GM19099 (cell line): ENCODE results near the gene PTP4A2.

ENCODE experiments used
- POLR2A ChIP-seq: IDR thresholded peaks from 3 replicates; pipeline ENCODE4 v1.6.1; 2011; ENCODE audit warnings: low read depth; ENCODE audit not compliant: insufficient read length; ENCODE audit errors: extremely low read depth

Gene PTP4A2

DNA sequence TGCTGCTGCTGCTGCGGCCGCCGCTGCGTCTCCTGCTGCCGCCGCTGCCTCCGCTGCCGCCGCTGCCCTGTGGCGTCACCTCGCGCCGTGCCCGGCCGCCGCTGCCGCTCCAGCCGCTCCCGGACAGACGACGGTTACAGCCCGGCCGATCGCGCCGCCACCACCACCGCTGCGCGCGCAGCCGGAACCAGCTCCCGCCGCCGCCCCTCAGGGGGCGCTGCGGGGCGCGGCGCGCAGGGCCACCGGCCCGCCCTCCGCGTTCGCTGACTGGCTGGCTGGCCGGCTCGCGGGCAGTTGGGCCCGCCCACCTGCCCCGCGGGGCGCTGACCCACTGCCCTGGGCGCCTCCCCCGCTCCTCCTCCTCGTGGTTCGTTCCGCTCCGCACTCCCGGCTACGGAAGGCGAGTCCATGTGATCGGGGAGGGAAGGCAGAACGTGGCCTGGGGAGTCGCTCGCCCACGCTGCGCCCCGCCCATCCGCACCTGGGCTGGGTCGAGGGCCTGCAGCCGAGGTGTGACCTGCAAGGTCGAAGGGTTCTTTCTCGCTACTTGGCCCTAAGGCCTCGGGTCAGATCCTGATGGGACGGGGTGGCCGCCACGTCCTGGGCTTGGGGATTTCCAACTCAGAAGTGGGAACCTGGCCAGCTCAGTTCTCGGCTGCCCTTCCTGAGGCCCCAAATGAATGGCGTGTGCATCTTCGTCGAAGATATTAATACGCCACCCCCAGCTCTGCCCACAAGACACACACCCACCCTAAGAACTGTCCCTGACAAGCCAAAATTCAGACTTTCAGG is at the start of gene PTP4A2:
PTP4A2 (minus strand) TSS at position 185 of the 792 bp plus-strand sequence. CDS start 19,303 bp downstream, outside the sequence.
- peak; percentile 86 for TF ChIP-seq POLR2A

DNA sequence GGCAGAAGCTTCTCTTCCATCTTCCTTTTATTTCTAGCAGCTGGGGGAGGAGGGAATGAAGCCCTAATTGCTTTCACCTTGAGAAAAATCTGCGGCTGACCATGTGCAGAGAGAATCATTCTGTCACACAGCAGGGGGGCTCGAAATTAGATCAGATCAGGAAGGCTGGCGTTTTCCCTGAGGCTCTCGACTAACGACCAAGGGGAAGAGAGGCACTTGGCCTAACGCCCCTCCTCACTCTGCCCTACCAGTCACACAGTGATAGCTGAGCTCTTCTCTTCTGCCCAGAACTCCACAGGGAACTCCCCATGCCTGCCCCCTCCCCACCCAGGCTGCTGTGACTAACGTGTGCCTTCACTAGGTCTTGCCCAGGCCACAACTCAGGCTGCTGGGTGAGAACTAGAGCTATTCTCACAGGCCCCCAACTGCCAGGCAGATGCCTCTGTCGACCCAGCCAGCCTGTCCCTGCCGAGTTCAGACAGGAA is 49.0 kb upstream of the PTP4A2 start:
- no peak for TF ChIP-seq POLR2A

DNA sequence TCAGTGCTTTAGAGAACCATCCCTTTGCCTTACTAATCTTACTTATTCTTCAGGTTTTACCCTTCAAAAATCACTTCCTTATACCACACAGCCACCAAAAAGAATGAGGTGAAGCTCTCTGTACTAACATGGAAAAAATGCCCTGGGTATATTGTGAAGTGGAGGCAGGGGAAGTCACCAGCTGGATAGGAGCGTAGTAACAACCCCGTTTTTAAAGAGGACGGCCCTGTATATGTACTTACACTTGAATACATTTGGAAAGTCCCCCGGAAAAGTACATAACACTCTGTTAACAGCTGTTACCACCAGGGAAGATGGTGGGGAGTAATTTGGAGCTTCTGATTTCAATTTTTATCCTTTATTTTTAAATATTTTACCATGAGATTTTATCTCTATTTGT is 47.3 kb upstream of the PTP4A2 start:
- TF ChIP-seq POLR2A = no peak

DNA sequence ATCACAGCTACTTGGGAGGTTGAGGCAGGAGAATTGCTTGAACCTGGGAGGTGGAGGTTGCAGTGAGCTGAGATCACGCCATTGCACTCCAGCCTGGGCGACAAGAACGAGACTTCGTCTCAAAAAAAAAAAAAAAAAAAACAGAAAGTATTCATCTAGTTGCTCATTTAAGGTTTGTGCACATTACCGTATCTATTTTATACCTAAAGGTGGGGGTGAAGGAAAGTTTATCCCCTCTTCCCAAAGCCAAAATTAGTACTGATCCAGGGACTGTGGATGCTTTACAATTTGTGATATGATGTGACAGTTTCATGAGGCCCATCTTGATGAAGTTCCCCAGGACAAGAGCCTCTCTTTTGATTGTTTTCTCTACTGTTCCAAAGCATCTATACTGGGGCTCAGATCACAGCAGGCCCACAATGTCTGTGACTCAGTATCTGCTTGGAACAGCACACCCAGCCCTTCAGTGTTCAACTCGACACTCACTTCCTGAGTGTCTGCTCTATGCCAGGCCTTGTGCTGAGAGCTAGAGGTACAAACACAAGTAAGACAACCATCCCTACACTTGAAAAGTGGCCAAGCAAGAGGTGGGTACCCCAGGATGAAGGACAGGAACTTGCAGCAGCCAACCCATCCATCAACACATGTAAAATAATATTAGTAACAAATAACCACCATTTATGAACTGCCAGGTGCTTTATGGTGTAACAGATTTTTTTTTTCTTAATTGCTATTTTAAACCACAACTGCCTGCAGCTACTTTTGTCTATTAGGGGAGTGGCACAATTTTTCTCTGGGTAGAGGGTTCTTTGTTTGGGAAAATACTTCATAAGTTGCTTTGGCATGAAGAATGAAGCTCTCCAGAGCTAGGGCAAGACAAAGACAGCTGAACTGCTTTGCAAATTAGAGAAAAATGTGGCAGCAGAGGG is 46.5 kb upstream of the PTP4A2 start:
- no peak for TF ChIP-seq POLR2A

DNA sequence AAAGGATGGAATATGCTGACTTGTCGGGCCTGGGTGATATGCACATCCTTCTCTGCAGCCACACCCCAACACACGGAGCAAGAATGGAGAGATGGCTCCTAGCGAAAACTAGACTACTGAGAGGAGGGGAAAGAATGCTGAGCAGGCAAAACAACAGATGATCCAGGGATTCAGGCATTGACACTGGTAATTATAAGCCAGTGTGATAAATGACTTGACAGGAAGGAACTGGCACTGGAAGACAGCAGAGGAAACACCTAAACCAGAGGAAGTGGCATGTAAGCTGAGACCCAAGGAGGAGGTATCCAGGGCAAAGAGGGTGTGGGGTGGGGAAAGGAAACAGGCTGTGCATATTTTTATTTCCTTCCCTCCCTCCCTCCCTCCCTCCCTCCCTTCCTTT is 43.8 kb upstream of the PTP4A2 start:
- no peak for TF ChIP-seq POLR2A

DNA sequence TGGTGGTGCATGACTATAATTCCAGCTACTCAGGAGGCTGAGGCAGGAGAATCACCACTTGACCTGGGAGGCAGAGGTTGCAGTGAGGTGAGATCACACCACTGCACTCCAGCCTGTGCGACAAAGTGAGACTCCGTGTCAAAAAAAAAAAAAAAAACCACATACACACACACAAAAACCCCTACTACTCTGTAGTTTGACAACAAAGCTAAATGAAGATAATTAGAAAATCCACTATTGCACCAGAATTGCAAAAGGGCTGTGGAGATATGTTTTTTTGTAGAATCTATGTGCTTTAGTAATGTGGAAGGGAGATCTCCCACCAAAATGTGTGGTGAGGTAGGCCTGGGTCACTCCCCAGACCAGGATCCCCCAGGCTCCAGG is 43.3 kb upstream of the PTP4A2 start:
- TF ChIP-seq POLR2A = no peak

DNA sequence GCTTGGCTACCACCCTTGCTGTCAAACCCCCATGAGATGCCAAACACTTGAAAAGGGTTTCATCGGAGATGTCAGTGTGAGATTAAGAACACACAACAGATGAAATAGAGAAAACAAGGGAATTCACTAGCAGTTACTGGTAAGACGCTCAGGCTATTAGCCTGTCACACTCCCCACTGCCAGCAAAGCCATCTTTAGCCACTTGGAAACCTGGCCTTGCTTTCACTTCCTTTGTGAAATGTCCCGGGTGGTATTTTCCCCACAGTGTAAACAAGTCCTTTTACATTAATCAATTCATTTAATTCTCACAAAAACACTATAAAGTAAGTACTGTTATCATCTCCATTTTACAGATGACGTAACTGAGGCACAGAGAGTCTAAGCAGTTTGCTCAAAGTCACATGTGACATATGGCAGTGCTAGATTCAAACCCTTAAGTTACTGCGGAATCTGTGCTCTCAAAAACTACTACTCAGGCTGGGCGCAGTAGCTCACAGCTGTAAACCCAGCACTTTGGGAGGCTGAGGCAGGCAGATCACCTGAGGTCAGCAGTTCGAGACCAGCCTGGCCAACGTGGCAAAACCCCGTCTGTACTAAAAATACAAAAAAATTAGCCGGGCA is 42.8 kb upstream of the PTP4A2 start:
- TF ChIP-seq POLR2A = no peak

DNA sequence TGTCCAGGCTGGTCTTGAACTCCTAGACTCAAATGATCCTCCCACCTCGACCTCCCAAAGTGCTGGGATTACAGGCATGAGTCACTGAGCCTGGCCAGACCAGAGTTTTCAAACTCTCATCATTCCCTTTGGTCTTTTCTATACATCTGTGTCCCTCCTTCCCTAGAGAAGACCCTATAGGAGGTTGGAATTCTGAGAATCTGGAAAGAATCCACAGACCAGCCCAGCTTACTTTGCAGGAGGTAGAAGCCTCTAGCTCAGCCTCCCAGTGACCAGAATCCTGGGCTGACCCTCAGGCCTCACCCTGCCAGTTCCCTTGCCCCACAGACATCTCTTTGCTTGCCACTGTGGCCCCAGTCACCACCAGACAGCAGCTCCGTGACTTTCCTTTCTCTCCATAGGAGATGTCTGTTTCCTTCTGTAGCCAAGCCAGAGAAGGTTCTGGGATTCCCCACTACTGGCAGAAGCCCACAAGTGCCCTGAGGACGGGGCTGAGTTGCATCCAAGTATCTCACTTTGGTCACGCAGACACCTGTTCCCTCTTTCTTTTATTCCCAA is 40.8 kb upstream of the PTP4A2 start:
- no peak for TF ChIP-seq POLR2A

DNA sequence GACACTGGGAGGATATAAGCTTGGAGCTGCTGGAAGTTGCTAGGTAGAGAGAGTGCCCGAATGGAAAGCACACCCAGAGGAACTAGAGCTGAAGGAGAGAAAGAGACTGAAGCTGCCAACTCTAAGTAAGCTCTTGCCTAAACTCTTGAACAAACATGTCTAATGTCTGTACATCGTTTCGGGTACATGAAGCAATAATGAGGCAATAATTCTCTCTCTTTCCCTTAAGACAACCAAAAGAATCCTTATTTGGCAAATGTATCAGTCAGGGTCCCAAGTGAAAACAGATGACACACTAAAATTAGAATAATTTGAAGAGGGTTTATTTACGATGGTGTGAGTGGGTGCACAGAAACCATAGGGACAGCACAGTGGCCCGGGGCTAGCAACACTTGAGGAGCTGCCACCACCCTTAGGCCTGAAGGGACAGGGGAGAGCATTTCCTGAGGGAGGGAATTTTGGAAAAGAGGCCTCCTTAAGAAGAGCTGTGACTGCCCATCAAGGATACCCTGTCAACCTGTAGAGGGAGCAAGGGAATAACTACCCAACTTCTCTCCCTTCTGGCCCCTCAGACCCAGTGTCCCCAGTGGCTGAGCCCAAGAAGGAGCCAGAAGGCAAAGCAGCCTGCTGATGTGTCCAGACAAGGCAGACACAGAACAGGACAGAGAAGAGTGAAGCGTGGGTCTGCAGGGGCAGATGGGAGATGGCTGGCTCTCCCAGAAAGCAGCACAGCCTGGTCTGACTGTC is 39.4 kb upstream of the PTP4A2 start:
- no peak for TF ChIP-seq POLR2A

DNA sequence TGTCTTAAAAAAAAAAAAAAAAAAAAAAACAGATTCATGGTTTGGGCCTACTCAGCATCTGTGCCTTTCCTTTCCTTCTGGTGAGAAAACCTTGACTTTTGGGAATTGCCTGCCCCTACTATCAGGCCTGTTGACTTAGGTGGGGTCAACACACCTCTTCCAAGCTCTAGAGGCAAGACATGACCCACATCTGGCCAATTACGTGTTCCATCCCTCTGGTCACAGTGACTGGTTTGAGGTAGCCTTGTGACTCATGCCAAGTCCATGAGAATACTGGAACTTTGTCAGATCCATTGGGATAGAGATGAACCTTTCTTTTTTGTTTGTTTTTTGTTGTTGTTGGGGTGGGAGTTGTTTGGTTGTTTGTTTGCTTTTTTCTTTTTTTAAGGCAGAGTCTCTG is 38.2 kb upstream of the PTP4A2 start:
- TF ChIP-seq POLR2A = no peak

DNA sequence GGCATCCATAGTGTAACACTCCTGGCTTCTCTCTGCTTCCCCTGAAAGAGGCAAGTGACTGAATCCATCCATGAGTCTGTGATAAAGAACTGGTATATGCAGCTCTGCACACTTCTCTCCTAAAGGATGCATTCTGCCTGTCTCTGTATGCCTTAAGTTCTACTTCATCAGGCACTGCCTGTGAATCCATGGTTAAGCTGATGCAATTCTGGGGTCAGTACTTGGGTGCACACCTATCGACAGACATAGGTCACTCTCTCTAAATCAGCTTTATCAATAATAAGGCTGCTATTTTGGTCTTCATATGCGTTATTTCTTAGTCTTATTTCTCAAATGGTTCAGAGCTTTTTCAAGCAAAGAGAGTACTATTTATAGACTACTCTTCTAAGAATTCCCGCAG is 32.7 kb upstream of the PTP4A2 start:
- TF ChIP-seq POLR2A = no peak

DNA sequence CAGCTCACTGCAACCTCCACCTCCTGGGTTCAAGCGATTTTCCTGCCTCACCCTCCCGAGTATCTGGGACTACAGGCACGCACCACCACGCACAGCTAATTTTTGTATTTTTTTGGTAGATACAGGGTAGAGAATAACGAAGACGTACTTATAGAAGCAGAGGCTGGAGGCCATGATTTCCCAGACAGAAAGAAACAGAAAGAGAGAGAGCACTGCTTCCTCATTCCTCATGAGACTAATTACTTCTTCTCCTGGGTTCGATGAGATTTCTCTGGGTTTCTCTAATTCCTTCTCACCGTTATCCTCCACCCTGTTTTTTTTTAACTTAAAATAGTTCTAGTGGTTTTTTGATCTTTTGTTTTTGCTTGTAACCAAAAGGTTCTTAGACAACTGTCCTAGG is 23.4 kb upstream of the PTP4A2 start:
- no peak for TF ChIP-seq POLR2A

DNA sequence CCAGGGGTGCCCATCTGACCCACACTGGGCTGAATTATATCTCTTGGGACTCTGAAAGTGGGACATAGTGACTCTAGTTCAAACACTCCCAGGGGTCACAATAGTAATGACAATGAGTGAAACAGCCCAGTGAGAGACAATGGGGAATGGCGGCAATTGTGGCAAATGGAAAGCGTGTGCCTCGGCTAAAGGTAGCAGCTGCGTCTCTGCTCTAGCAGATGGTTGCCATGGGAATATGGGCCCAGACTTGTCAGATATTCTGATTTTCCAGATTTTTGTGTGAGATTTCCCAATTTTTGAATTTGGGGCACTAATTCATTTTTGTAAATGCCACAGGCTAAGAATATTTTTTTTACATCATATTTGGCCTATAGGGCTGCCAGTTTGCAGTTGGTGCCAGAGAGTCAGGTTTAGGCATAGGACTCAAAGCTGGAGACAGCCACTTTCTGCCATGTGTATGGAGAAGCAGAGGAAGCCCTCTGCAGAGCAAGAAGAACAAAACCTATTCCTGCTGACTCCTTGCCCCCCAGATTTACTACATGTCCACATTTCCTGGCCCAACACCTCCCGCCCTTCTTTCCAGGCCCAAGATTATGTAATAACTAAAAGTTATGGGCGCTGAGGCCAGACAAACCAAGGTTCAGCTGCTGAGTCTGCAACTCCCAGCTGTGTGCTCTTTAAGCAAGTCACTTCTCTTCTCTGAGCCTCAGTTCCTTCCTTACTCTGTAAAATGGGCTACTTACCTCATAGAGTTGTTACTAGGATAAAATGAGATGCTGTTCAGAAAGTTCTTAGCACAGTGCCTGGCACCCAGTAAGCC is 21.6 kb upstream of the PTP4A2 start:
- no peak for TF ChIP-seq POLR2A
